SK-N-SH treated with all-trans-retinoic acid at 6 μM for 48 hours (cell line): ENCODE measurements around the gene ARHGAP25.

ENCODE experiments used
- ATAC-seq: fragments of 200-7000 bp; cut with Tn5 transposase; 3 replicates; pipeline ENCODE4 v1.9.1; 2020; ENCODE audit warnings: mild to moderate bottlenecking, moderate library complexity
- ARNTL ChIP-seq: fragments of 450-650 bp; formaldehyde crosslinking; IDR thresholded peaks from 2 replicates; pipeline ENCODE4 v1.5.0; 2020; ENCODE audit warnings: low read depth, mild to moderate bottlenecking, moderate library complexity, borderline replicate concordance
- BACH2 ChIP-seq: fragments of 250-450 bp; sonication (Bioruptor Pico); IDR thresholded peaks from 2 replicates; pipeline ENCODE4 v1.9.0; 2021; ENCODE audit warnings: mild to moderate bottlenecking, borderline replicate concordance
- CREB5 ChIP-seq: fragments of 250-450 bp; sonication (Bioruptor Pico); IDR thresholded peaks from 2 replicates; pipeline ENCODE4 v1.5.1; 2020; ENCODE audit warnings: low read depth, mild to moderate bottlenecking, moderate library complexity
- CSDC2 ChIP-seq: fragments of 250-450 bp; sonication (Bioruptor Pico); IDR thresholded peaks from 2 replicates; pipeline ENCODE4 v1.5.0; 2020; ENCODE audit warnings: mild to moderate bottlenecking, moderate library complexity
- CSRNP3 ChIP-seq: fragments of 250-450 bp; sonication (Bioruptor Pico); IDR thresholded peaks from 2 replicates; pipeline ENCODE4 v1.5.1; 2021; ENCODE audit warnings: mild to moderate bottlenecking, moderate library complexity
- ESRRG ChIP-seq: fragments of 250-450 bp; sonication (Bioruptor Pico); IDR thresholded peaks from 2 replicates; pipeline ENCODE4 v1.6.1; 2021; ENCODE audit warnings: mild to moderate bottlenecking
- GLIS3 ChIP-seq: fragments of 250-450 bp; sonication (Bioruptor Pico); IDR thresholded peaks from 2 replicates; pipeline ENCODE4 v1.5.0; 2020; ENCODE audit warnings: mild to moderate bottlenecking, moderate library complexity
- ISL1 ChIP-seq: fragments of 250-450 bp; sonication (Bioruptor Pico); IDR thresholded peaks from 2 replicates; pipeline ENCODE4 v2.1.2; 2022; ENCODE audit warnings: mild to moderate bottlenecking, moderate library complexity
- OSR1 ChIP-seq: fragments of 250-450 bp; sonication (Bioruptor Pico); IDR thresholded peaks from 2 replicates; pipeline ENCODE4 v1.8.0; 2022; ENCODE audit warnings: moderate library complexity, mild to moderate bottlenecking, inconsistent platforms
- POU6F1 ChIP-seq: fragments of 250-450 bp; sonication (Bioruptor Pico); IDR thresholded peaks from 2 replicates; pipeline ENCODE4 v1.8.0; 2021; ENCODE audit warnings: low read depth, mild to moderate bottlenecking, moderate library complexity, borderline replicate concordance
- PPARA ChIP-seq: fragments of 250-450 bp; sonication (Bioruptor Pico); IDR thresholded peaks from 2 replicates; pipeline ENCODE4 v1.5.0; 2020; ENCODE audit warnings: mild to moderate bottlenecking, borderline replicate concordance
- RARB ChIP-seq: fragments of 250-450 bp; sonication (Bioruptor Pico); IDR thresholded peaks from 2 replicates; pipeline ENCODE4 v1.8.0; 2021; ENCODE audit warnings: mild to moderate bottlenecking, moderate library complexity
- SNAI2 ChIP-seq: fragments of 250-450 bp; sonication (Bioruptor Pico); IDR thresholded peaks from 2 replicates; pipeline ENCODE4 v1.5.0; 2020; ENCODE audit warnings: mild to moderate bottlenecking, moderate library complexity
- TOX ChIP-seq: fragments of 250-450 bp; sonication (Bioruptor Pico); IDR thresholded peaks from 2 replicates; pipeline ENCODE4 v1.8.0; 2021; ENCODE audit warnings: mild to moderate bottlenecking, moderate library complexity, borderline replicate concordance
- TSHZ2 ChIP-seq: fragments of 250-450 bp; sonication (Bioruptor Pico); IDR thresholded peaks from 2 replicates; pipeline ENCODE4 v1.5.0; 2020; ENCODE audit warnings: mild to moderate bottlenecking, moderate library complexity
- ZC3H10 ChIP-seq: fragments of 250-450 bp; sonication (Bioruptor Pico); IDR thresholded peaks from 2 replicates; pipeline ENCODE4 v1.5.1; 2021; ENCODE audit warnings: mild to moderate bottlenecking, moderate library complexity
- ZFP3 ChIP-seq: fragments of 250-450 bp; sonication (Bioruptor Pico); IDR thresholded peaks from 2 replicates; pipeline ENCODE4 v1.5.0; 2020; ENCODE audit warnings: mild to moderate bottlenecking, moderate library complexity
- ZFP30 ChIP-seq: fragments of 450-650 bp; formaldehyde crosslinking; IDR thresholded peaks from 2 replicates; pipeline ENCODE4 v1.5.0; 2022; ENCODE audit warnings: mild to moderate bottlenecking, moderate library complexity
- ZNF565 ChIP-seq: fragments of 450-650 bp; formaldehyde crosslinking; conservative IDR thresholded peaks from 2 replicates; pipeline ENCODE4 v1.5.0; 2020; ENCODE audit warnings: low read depth, mild to moderate bottlenecking, moderate library complexity
- ZNF70 ChIP-seq: fragments of 450-650 bp; formaldehyde crosslinking; IDR thresholded peaks from 2 replicates; pipeline ENCODE4 v1.5.0; 2020; ENCODE audit warnings: mild to moderate bottlenecking, moderate library complexity
- ZNF8 ChIP-seq: fragments of 450-650 bp; formaldehyde crosslinking; IDR thresholded peaks from 2 replicates; pipeline ENCODE4 v1.5.0; 2020; ENCODE audit warnings: mild to moderate bottlenecking, moderate library complexity

Gene ARHGAP25

GRCh38 chr2:68730828-68731227 lies 3.8 kb upstream of the ARHGAP25 start (continued):
- TF ChIP-seq TSHZ2: no peak

- ATAC-seq: no peak
- TF ChIP-seq ZNF70 (CRISPR knock-in tag): no peak
- no peak for TF ChIP-seq CREB5
- no peak for TF ChIP-seq OSR1 (CRISPR knock-in tag)
- no peak for TF ChIP-seq CSRNP3 (CRISPR knock-in tag)
- TF ChIP-seq ZNF8 (CRISPR knock-in tag): no peak
- no peak for TF ChIP-seq SNAI2 (CRISPR knock-in tag)
- TF ChIP-seq ARNTL (CRISPR knock-in tag): no peak
- TF ChIP-seq GLIS3 (CRISPR knock-in tag): no peak
- TF ChIP-seq ZNF565 (CRISPR knock-in tag): no peak
- TF ChIP-seq PPARA (CRISPR knock-in tag): no peak
- TF ChIP-seq ISL1 (CRISPR knock-in tag): no peak
- no peak for TF ChIP-seq TOX (CRISPR knock-in tag)
- TF ChIP-seq ZC3H10 (CRISPR knock-in tag): no peak
- TF ChIP-seq ESRRG (CRISPR knock-in tag): no peak
Observed at GRCh38 chr2:68732036-68732932, 2.3 kb upstream of the ARHGAP25 start.

- TF ChIP-seq TSHZ2 (no peak), BACH2 (CRISPR knock-in tag) (no peak), ESRRG (CRISPR knock-in tag) (no peak), TOX (CRISPR knock-in tag) (no peak), ZNF8 (CRISPR knock-in tag) (no peak), ZNF70 (CRISPR knock-in tag) (no peak), CSDC2 (CRISPR knock-in tag) (no peak), SNAI2 (CRISPR knock-in tag) (no peak), ZFP30 (CRISPR knock-in tag) (no peak), ISL1 (CRISPR knock-in tag) (no peak), ZFP3 (CRISPR knock-in tag) (no peak)
Observed at GRCh38 chr2:68733365-68733764, 1.2 kb upstream of the ARHGAP25 start.

GRCh38 chr2:68734176-68734575 lies 435 bp upstream of the ARHGAP25 start:
- no peak for ATAC-seq
- TF ChIP-seq OSR1 (CRISPR knock-in tag) (no peak), ESRRG (CRISPR knock-in tag) (no peak), ZC3H10 (CRISPR knock-in tag) (no peak), ISL1 (CRISPR knock-in tag) (no peak), CSDC2 (CRISPR knock-in tag) (no peak), ZNF70 (CRISPR knock-in tag) (no peak), RARB (CRISPR knock-in tag) (no peak), TSHZ2 (no peak), POU6F1 (no peak), ARNTL (CRISPR knock-in tag) (no peak), ZNF565 (CRISPR knock-in tag) (no peak), ZFP3 (CRISPR knock-in tag) (no peak), PPARA (CRISPR knock-in tag) (no peak), GLIS3 (CRISPR knock-in tag) (no peak)

More at GRCh38 chr2:68733365-68733764, 1.2 kb upstream of the ARHGAP25 start:
- ATAC-seq: no peak
